ENCODE measurements around the gene SLC25A43.
"Not testable (repeated sequence)": the region's sequence is repeated elsewhere in the genome, so short reads cannot be mapped to it uniquely, and the experiment has no call there.

Gene SLC25A43

GRCh38 chrX:119382606-119383005 lies 16.5 kb upstream of the SLC25A43 start:
- Histone ChIP-seq H3K27ac (ENCODE audit: low read length) (no peak overlapping the region), H3K27me3 (ENCODE audit: control insufficient read depth, insufficient read depth, low read length) (no peaks in the 10 kb centered on the region), H3K36me3 (ENCODE audit: control insufficient read depth, insufficient read depth, low read length) (no peaks in the 10 kb centered on the region), H3K9me3 (ENCODE audit: control insufficient read depth, insufficient read depth, low read length) (no peaks in the 10 kb centered on the region), H3K4me1 (ENCODE audit: control insufficient read depth, insufficient read depth, low read length) (no peaks in the 10 kb centered on the region), H3K4me3 (ENCODE audit: low read length) (no peak overlapping the region)
- no peak for DNase-seq (ENCODE audit: low read depth, low spot score)

- not testable (repeated sequence) for H3K27me3 ChIP-seq (ENCODE audit: control insufficient read depth, insufficient read depth, low read length); H3K36me3 ChIP-seq (ENCODE audit: control insufficient read depth, insufficient read depth, low read length); H3K27ac ChIP-seq (ENCODE audit: low read length); H3K4me1 ChIP-seq (ENCODE audit: control insufficient read depth, insufficient read depth, low read length); H3K9me3 ChIP-seq (ENCODE audit: control insufficient read depth, insufficient read depth, low read length); H3K4me3 ChIP-seq (ENCODE audit: low read length); DNase-seq (ENCODE audit: low read depth, low spot score)
- WGBS (ENCODE audit: insufficient coverage, insufficient read length): no CpG with 5 or more reads among the region's 4 CpGs
Measured at GRCh38 chrX:119386685-119387084, 12.5 kb upstream of the SLC25A43 start.

- not testable (repeated sequence) for H3K27me3 ChIP-seq (ENCODE audit: control insufficient read depth, insufficient read depth, low read length); H3K9me3 ChIP-seq (ENCODE audit: control insufficient read depth, insufficient read depth, low read length); H3K4me1 ChIP-seq (ENCODE audit: control insufficient read depth, insufficient read depth, low read length); H3K36me3 ChIP-seq (ENCODE audit: control insufficient read depth, insufficient read depth, low read length); H3K27ac ChIP-seq (ENCODE audit: low read length); H3K4me3 ChIP-seq (ENCODE audit: low read length); DNase-seq (ENCODE audit: low read depth, low spot score)
- no CpG with 5 or more reads among the region's 20 CpGs for WGBS (ENCODE audit: insufficient coverage, insufficient read length)
Measured at GRCh38 chrX:119387426-119387825, 11.7 kb upstream of the SLC25A43 start.

GRCh38 chrX:119389214-119389613 lies 9.9 kb upstream of the SLC25A43 start:
- Histone ChIP-seq H3K27ac (ENCODE audit: low read length) (no peak overlapping the region), H3K27me3 (ENCODE audit: control insufficient read depth, insufficient read depth, low read length) (no peaks in the 10 kb centered on the region), H3K9me3 (ENCODE audit: control insufficient read depth, insufficient read depth, low read length) (no peaks in the 10 kb centered on the region), H3K36me3 (ENCODE audit: control insufficient read depth, insufficient read depth, low read length) (no peaks in the 10 kb centered on the region), H3K4me3 (ENCODE audit: low read length) (no peak overlapping the region), H3K4me1 (ENCODE audit: control insufficient read depth, insufficient read depth, low read length) (peaks cover 1% of the 10 kb centered on the region; the same call in 1 of the 2 replicates)
- no CpG with 5 or more reads among the region's 4 CpGs for WGBS (ENCODE audit: insufficient coverage, insufficient read length)
- no peak for DNase-seq (ENCODE audit: low read depth, low spot score)

- Histone ChIP-seq H3K27me3 (ENCODE audit: control insufficient read depth, insufficient read depth, low read length) (no peaks in the 10 kb centered on the region), H3K27ac (ENCODE audit: low read length) (no peak overlapping the region), H3K36me3 (ENCODE audit: control insufficient read depth, insufficient read depth, low read length) (no peaks in the 10 kb centered on the region), H3K9me3 (ENCODE audit: control insufficient read depth, insufficient read depth, low read length) (no peaks in the 10 kb centered on the region), H3K4me1 (ENCODE audit: control insufficient read depth, insufficient read depth, low read length) (peaks cover 1% of the 10 kb centered on the region; the same call in 1 of the 2 replicates), H3K4me3 (ENCODE audit: low read length) (no peak overlapping the region)
- no peak for DNase-seq (ENCODE audit: low read depth, low spot score)
- no CpG with 5 or more reads among the region's 7 CpGs for WGBS (ENCODE audit: insufficient coverage, insufficient read length)
Measured at GRCh38 chrX:119389871-119390501, 9.2 kb upstream of the SLC25A43 start.

GRCh38 chrX:119391279-119391678 lies 7.9 kb upstream of the SLC25A43 start:
- Histone ChIP-seq H3K9me3 (ENCODE audit: control insufficient read depth, insufficient read depth, low read length) (no peaks in the 10 kb centered on the region), H3K27ac (ENCODE audit: low read length) (no peak overlapping the region), H3K4me1 (ENCODE audit: control insufficient read depth, insufficient read depth, low read length) (peaks cover 1% of the 10 kb centered on the region; the same call in 1 of the 2 replicates), H3K27me3 (ENCODE audit: control insufficient read depth, insufficient read depth, low read length) (no peaks in the 10 kb centered on the region), H3K36me3 (ENCODE audit: control insufficient read depth, insufficient read depth, low read length) (no peaks in the 10 kb centered on the region), H3K4me3 (ENCODE audit: low read length) (no peak overlapping the region)
- DNase-seq (ENCODE audit: low read depth, low spot score): no peak
- WGBS (ENCODE audit: insufficient coverage, insufficient read length): no CpG with 5 or more reads among the region's 8 CpGs

GRCh38 chrX:119393144-119393543 lies 6.0 kb upstream of the SLC25A43 start:
- no peak overlapping the region for H3K4me3 ChIP-seq (ENCODE audit: low read length)
- H3K27me3 ChIP-seq (ENCODE audit: control insufficient read depth, insufficient read depth, low read length): no peaks in the 10 kb centered on the region
- peaks cover 1% of the 10 kb centered on the region; the same call in 1 of the 2 replicates for H3K4me1 ChIP-seq (ENCODE audit: control insufficient read depth, insufficient read depth, low read length)
- WGBS (ENCODE audit: insufficient coverage, insufficient read length): no CpG with 5 or more reads among the region's 2 CpGs
- H3K9me3 ChIP-seq (ENCODE audit: control insufficient read depth, insufficient read depth, low read length): no peaks in the 10 kb centered on the region
- no peak for DNase-seq (ENCODE audit: low read depth, low spot score)
- no peak overlapping the region for H3K27ac ChIP-seq (ENCODE audit: low read length)
- H3K36me3 ChIP-seq (ENCODE audit: control insufficient read depth, insufficient read depth, low read length): no peaks in the 10 kb centered on the region

- no peaks in the 10 kb centered on the region for H3K36me3 ChIP-seq (ENCODE audit: control insufficient read depth, insufficient read depth, low read length)
- H3K27ac ChIP-seq (ENCODE audit: low read length): no peak overlapping the region
- H3K9me3 ChIP-seq (ENCODE audit: control insufficient read depth, insufficient read depth, low read length): no peaks in the 10 kb centered on the region
- no peak overlapping the region; the same call in 1 of the 2 replicates for H3K4me3 ChIP-seq (ENCODE audit: low read length)
- no CpG with 5 or more reads among the region's 3 CpGs for WGBS (ENCODE audit: insufficient coverage, insufficient read length)
- no peaks in the 10 kb centered on the region for H3K4me1 ChIP-seq (ENCODE audit: control insufficient read depth, insufficient read depth, low read length)
- H3K27me3 ChIP-seq (ENCODE audit: control insufficient read depth, insufficient read depth, low read length): no peaks in the 10 kb centered on the region
- no peak for DNase-seq (ENCODE audit: low read depth, low spot score)
Measured at GRCh38 chrX:119398587-119398973, 556 bp upstream of the SLC25A43 start.

GRCh38 chrX:119399772-119400101 lies 601 bp downstream of the SLC25A43 start:
- Histone ChIP-seq H3K4me1 (ENCODE audit: control insufficient read depth, insufficient read depth, low read length) (no peaks in the 10 kb centered on the region), H3K4me3 (ENCODE audit: low read length) (peak overlapping the region; percentile 58; the same call in 1 of the 2 replicates), H3K27ac (ENCODE audit: low read length) (no peak overlapping the region), H3K27me3 (ENCODE audit: control insufficient read depth, insufficient read depth, low read length) (no peaks in the 10 kb centered on the region), H3K36me3 (ENCODE audit: control insufficient read depth, insufficient read depth, low read length) (no peaks in the 10 kb centered on the region), H3K9me3 (ENCODE audit: control insufficient read depth, insufficient read depth, low read length) (no peaks in the 10 kb centered on the region)
- DNase-seq (ENCODE audit: low read depth, low spot score): no peak
- WGBS (ENCODE audit: insufficient coverage, insufficient read length): no CpG with 5 or more reads among the region's 12 CpGs

- Histone ChIP-seq H3K9me3 (ENCODE audit: control insufficient read depth, insufficient read depth, low read length) (no peaks in the 10 kb centered on the region), H3K4me1 (ENCODE audit: control insufficient read depth, insufficient read depth, low read length) (no peaks in the 10 kb centered on the region), H3K27me3 (ENCODE audit: control insufficient read depth, insufficient read depth, low read length) (no peaks in the 10 kb centered on the region), H3K27ac (ENCODE audit: low read length) (no peak overlapping the region), H3K4me3 (ENCODE audit: low read length) (no peak overlapping the region), H3K36me3 (ENCODE audit: control insufficient read depth, insufficient read depth, low read length) (no peaks in the 10 kb centered on the region)
- no peak for DNase-seq (ENCODE audit: low read depth, low spot score)
- WGBS (ENCODE audit: insufficient coverage, insufficient read length): no CpG with 5 or more reads among the region's 4 CpGs
Measured at GRCh38 chrX:119401569-119401968, 2.4 kb downstream of the SLC25A43 start.

- H3K4me1 ChIP-seq (ENCODE audit: control insufficient read depth, insufficient read depth, low read length): no peaks in the 10 kb centered on the region
- H3K36me3 ChIP-seq (ENCODE audit: control insufficient read depth, insufficient read depth, low read length): no peaks in the 10 kb centered on the region
- H3K27me3 ChIP-seq (ENCODE audit: control insufficient read depth, insufficient read depth, low read length): no peaks in the 10 kb centered on the region
- no peak overlapping the region for H3K4me3 ChIP-seq (ENCODE audit: low read length)
- no CpG with 5 or more reads among the region's 4 CpGs for WGBS (ENCODE audit: insufficient coverage, insufficient read length)
- no peak for DNase-seq (ENCODE audit: low read depth, low spot score)
- no peaks in the 10 kb centered on the region for H3K9me3 ChIP-seq (ENCODE audit: control insufficient read depth, insufficient read depth, low read length)
- H3K27ac ChIP-seq (ENCODE audit: low read length): no peak overlapping the region
Measured at GRCh38 chrX:119402588-119402987, 3.5 kb downstream of the SLC25A43 start.

All from iPS DF 6.9 (cell line).